Esophagus muscularis mucosa (tissue), 3 donors: Measurements from ENCODE around the gene PLAC1.

Experiments
- POLR2A ChIP-seq: fragments of 450-650 bp; IDR thresholded peaks from one replicate; pipeline ENCODE4 v1.6.1; 2017; ENCODE audit warnings: antibody characterized with exemption, moderate library complexity, mild to moderate bottlenecking, low read depth
- TF ChIP-seq, protein P1 (sequence below), 3 experiments: fragments of 200-600 bp in 2 of 3; fragments of 450-650 bp in 1 of 3; sonication (generic) in 2 of 3; IDR thresholded peaks; one replicate each; pipeline ENCODE4 v1.5.1; 2017 to 2019; ENCODE audit warnings: antibody characterized with exemption in 3 of 3, mild to moderate bottlenecking in 2 of 3, moderate library complexity in 1 of 3

DNA sequence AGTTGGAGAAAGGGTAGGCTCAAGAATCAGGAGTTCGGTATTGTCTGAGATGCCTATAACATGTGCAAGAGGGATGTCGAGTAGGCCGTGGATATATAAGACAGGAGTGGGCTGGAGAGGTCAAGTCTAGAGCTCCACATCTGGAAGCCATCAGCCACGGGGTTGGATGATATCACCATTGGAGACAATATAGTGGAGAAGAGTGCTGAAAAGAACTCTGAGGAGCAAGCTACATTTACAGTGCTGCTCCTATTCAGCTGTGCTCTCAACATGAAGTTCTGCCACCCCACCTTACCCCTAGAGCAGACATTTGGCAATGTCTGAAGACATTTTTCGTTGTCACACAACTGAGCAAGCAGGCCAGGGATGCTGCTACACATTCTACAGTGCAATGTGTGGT lies 20.9 kb upstream of the PLAC1 start:
- TF ChIP-seq, protein P1, sequence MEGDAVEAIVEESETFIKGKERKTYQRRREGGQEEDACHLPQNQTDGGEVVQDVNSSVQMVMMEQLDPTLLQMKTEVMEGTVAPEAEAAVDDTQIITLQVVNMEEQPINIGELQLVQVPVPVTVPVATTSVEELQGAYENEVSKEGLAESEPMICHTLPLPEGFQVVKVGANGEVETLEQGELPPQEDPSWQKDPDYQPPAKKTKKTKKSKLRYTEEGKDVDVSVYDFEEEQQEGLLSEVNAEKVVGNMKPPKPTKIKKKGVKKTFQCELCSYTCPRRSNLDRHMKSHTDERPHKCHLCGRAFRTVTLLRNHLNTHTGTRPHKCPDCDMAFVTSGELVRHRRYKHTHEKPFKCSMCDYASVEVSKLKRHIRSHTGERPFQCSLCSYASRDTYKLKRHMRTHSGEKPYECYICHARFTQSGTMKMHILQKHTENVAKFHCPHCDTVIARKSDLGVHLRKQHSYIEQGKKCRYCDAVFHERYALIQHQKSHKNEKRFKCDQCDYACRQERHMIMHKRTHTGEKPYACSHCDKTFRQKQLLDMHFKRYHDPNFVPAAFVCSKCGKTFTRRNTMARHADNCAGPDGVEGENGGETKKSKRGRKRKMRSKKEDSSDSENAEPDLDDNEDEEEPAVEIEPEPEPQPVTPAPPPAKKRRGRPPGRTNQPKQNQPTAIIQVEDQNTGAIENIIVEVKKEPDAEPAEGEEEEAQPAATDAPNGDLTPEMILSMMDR (IDR thresholded peaks at IDR 0.05) = no peak
- TF ChIP-seq POLR2A = no peak
